ENCODE results near the gene PCNX3.

DNA sequence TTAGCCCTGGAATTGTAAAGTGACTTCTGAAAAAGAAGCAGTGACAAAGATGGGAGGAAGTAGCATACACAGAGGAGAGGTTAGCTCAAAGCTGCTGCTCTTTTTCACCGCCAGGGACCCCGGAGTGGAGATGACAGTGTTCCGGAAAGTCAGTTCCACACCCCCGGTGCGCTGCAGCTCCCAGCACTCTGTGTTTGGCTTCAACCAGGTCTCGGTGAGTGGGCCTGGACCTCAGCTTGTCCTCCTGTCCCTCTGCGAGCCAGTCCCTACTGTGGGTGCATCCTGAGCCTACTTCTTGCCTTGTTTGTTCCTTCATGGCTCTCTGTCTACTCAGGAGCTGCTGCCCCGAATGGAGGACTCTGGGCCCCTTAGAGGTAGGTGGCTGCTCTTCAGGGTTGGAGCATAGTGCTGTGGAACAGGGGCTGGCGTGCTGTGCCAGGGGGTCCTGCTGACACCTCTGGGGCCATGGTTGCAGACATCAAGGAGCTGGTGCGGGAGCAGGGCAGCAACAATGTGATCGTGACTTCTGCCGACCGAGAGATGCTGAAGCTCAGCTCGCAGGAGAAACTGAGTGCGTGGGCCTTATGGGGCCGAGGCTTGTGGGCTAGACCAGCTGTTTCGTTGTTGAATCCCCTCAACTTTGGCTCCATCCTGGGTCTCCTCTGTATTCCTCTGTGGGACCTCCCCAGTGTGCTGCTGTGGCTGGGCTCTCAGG is 1.7 kb downstream of the PCNX3 start:
- TF ChIP-seq, protein P1, sequence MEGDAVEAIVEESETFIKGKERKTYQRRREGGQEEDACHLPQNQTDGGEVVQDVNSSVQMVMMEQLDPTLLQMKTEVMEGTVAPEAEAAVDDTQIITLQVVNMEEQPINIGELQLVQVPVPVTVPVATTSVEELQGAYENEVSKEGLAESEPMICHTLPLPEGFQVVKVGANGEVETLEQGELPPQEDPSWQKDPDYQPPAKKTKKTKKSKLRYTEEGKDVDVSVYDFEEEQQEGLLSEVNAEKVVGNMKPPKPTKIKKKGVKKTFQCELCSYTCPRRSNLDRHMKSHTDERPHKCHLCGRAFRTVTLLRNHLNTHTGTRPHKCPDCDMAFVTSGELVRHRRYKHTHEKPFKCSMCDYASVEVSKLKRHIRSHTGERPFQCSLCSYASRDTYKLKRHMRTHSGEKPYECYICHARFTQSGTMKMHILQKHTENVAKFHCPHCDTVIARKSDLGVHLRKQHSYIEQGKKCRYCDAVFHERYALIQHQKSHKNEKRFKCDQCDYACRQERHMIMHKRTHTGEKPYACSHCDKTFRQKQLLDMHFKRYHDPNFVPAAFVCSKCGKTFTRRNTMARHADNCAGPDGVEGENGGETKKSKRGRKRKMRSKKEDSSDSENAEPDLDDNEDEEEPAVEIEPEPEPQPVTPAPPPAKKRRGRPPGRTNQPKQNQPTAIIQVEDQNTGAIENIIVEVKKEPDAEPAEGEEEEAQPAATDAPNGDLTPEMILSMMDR (IDR thresholded peaks at IDR 0.05): no peak
- no peak for TF ChIP-seq POLR2A (IDR thresholded peaks at IDR 0.05)

Measured in body of pancreas (tissue), 4 donors.